GM12892 (cell line): ENCODE data around the gene GAK.

Experiments used
- POLR2A ChIP-seq: IDR thresholded peaks from 2 replicates; pipeline ENCODE4 v1.6.1; 2011; ENCODE audit warnings: low read depth, low read length, control low read depth
- POLR2AphosphoS5 ChIP-seq: IDR thresholded peaks from 2 replicates; pipeline ENCODE4 v1.6.1; 2011; ENCODE audit warnings: low read depth, low read length, control low read depth

DNA sequence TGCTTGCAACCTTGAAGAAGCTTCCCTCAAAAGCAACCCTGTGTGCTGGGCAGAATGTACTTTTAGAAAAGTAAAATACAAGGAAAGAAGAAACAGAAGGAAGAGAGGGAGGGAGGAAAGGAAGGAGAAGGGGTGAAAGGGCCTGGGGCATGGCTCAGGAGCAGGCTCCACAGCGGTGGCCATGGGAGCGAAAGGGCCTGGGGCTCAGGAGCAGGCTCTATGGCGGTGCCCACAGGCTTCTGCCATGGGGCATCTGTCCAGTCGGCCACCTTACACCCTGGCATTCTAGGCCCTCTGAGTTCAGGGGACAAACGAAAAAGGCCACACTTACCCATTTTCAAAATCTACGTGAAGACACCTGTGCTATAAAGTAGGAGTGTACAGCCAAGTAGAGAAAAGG is 31.4 kb downstream of the GAK start:
- TF ChIP-seq POLR2AphosphoS5: no peak
- no peak for TF ChIP-seq POLR2A
